ENCODE data around the gene OR5T3. TPM values are rescaled to one million over a fixed set of nuclear protein-coding genes. Genes with fewer than 3 reads are reported as not detected.
"Not testable (repeated sequence)": the region's sequence is repeated elsewhere in the genome, so short reads cannot be mapped to it uniquely, and the experiment has no call there.

The OR5T3 gene
- total RNA-seq, result not detected in 2 replicates
- not detected in 2 replicates for polyA plus RNA-seq

GRCh38 chr11:56251954-56252353, at the start of gene OR5T3:
TSS of gene OR5T3 (plus strand) at chr11:56252254. CDS start at chr11:56252254, 0 bp downstream.
- Histone ChIP-seq H3K36me3 (replicated peaks; ENCODE audit: insufficient read depth, low read depth) (no peaks in the 10 kb centered on the region), H3K27ac (no peak within 1 kb of the TSS)
- TF ChIP-seq CTCF (IDR thresholded peaks at IDR 0.05; ENCODE audit: poor library complexity) (no peak), EZH2 (IDR thresholded peaks at IDR 0.05; ENCODE audit: borderline replicate concordance) (no peak)

GRCh38 chr11:56207790-56208189, 44.3 kb upstream of the OR5T3 start:
- H3K27me3 ChIP-seq, result no peaks in the 10 kb centered on the region
- H3K9me3 ChIP-seq (ENCODE audit: low read depth), result no peaks in the 10 kb centered on the region
- 72% methylated on average over 1 of the region's 1 CpG for WGBS (ENCODE audit: low lambda C conversion rate, missing lambda C conversion rate)
- no peak overlapping the region for H3K4me2 ChIP-seq
- no peak overlapping the region for H3K27ac ChIP-seq
- H3K36me3 ChIP-seq (replicated peaks; ENCODE audit: insufficient read depth, low read depth), result no peaks in the 10 kb centered on the region
- H3K79me2 ChIP-seq, result no peaks in the 10 kb centered on the region
- no peak for DNase-seq (ENCODE audit: low spot score)
- TF ChIP-seq EZH2 (IDR thresholded peaks at IDR 0.05; ENCODE audit: borderline replicate concordance) (no peak), EZH2phosphoT487 (IDR thresholded peaks at IDR 0.05; ENCODE audit: low read depth, severe bottlenecking, unreplicated experiment) (no peak), CTCF (IDR thresholded peaks at IDR 0.05; ENCODE audit: poor library complexity) (no peak)
- no peaks in the 10 kb centered on the region for H3K4me1 ChIP-seq (ENCODE audit: insufficient read depth)
- H3K9me2 ChIP-seq (replicated peaks; ENCODE audit: insufficient read depth), result no peaks in the 10 kb centered on the region
- no peak overlapping the region for H3K4me3 ChIP-seq
- no peak overlapping the region for H2AFZ ChIP-seq
- H4K20me1 ChIP-seq (ENCODE audit: insufficient read depth, poor library complexity, severe bottlenecking), result no peaks in the 10 kb centered on the region

More at GRCh38 chr11:56251954-56252353, at the start of gene OR5T3:
- Histone ChIP-seq H3K4me2 (no peak within 1 kb of the TSS), H2AFZ (no peak within 1 kb of the TSS), H3K4me1 (ENCODE audit: insufficient read depth) (no peaks in the 10 kb centered on the region), H3K4me3 (no peak within 1 kb of the TSS), H4K20me1 (ENCODE audit: insufficient read depth, poor library complexity, severe bottlenecking) (no peaks in the 10 kb centered on the region), H3K9me3 (ENCODE audit: low read depth) (no peaks in the 10 kb centered on the region), H3K27me3 (no peaks in the 10 kb centered on the region), H3K9me2 (replicated peaks; ENCODE audit: insufficient read depth) (no peaks in the 10 kb centered on the region), H3K79me2 (no peaks in the 10 kb centered on the region)
- no peak for DNase-seq (ENCODE audit: low spot score)

DNA sequence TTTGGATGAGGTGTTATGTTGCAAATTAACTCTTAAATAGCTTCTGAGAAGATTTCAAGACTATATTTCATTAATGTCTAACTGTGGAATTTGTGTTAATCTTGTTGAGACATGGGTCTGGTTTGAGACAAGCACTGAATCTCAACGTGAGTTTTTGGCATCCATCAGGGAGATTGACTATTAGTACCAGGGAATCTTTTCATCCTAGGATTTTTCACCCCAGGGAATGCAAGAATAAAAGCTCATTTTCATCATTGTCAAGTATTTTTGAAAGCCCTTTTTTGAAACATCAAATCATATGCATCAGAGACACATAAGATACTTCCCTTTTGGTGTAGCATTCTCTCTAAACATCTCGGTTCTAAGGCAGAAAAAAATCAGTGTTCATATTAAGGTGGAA, 37.5 kb upstream of the OR5T3 start:
- DNase-seq (ENCODE audit: low spot score), result no peak
- no peak overlapping the region for H3K4me2 ChIP-seq
- H3K36me3 ChIP-seq (replicated peaks; ENCODE audit: insufficient read depth, low read depth), result no peaks in the 10 kb centered on the region
- H3K9me2 ChIP-seq (replicated peaks; ENCODE audit: insufficient read depth), result no peaks in the 10 kb centered on the region
- no peaks in the 10 kb centered on the region for H3K79me2 ChIP-seq
- 87% methylated on average over 2 of the region's 2 CpGs for WGBS (ENCODE audit: low lambda C conversion rate, missing lambda C conversion rate)
- no peaks in the 10 kb centered on the region for H3K4me1 ChIP-seq (ENCODE audit: insufficient read depth)
- no peak overlapping the region for H2AFZ ChIP-seq
- no peak overlapping the region for H3K27ac ChIP-seq
- H3K27me3 ChIP-seq, result no peaks in the 10 kb centered on the region
- no peaks in the 10 kb centered on the region for H4K20me1 ChIP-seq (ENCODE audit: insufficient read depth, poor library complexity, severe bottlenecking)
- H3K9me3 ChIP-seq (ENCODE audit: low read depth), result no peaks in the 10 kb centered on the region
- no peak overlapping the region for H3K4me3 ChIP-seq
- TF ChIP-seq EZH2phosphoT487 (IDR thresholded peaks at IDR 0.05; ENCODE audit: low read depth, severe bottlenecking, unreplicated experiment), result no peak

DNA sequence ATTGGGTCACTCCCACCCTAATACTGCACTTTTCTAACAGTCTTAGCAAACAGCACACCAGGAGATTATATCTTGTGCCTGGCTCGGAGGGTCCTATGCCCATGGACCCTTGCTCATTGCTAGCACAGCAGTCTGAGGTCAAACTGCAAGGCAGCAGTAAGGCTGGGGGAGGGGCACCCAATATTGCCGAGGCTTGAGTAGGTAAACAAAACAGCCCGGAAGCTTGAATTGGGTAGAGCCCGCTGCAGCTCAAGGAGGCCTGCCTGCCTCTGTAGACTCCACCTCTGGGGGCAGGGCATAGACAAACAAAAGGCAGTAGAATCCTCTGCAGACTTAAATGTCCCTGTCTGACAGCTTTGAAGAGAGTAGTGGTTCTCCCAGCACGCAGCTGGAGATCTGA, 32.3 kb upstream of the OR5T3 start:
- not testable (repeated sequence) for H3K9me3 ChIP-seq (ENCODE audit: low read depth); H3K79me2 ChIP-seq

GRCh38 chr11:56234155-56234554, 17.9 kb upstream of the OR5T3 start, which contains the start of gene OR5T2:
TSS of gene OR5T2 (minus strand) at chr11:56234255. CDS start at chr11:56233062, 1,193 bp downstream.
- Histone ChIP-seq H3K27me3 (no peaks in the 10 kb centered on the region), H3K9me3 (ENCODE audit: low read depth) (no peaks in the 10 kb centered on the region), H3K9me2 (replicated peaks; ENCODE audit: insufficient read depth) (no peaks in the 10 kb centered on the region), H3K36me3 (replicated peaks; ENCODE audit: insufficient read depth, low read depth) (no peaks in the 10 kb centered on the region), H3K79me2 (no peaks in the 10 kb centered on the region), H3K4me3 (no peak within 1 kb of the TSS), H2AFZ (no peak within 1 kb of the TSS), H3K4me2 (no peak within 1 kb of the TSS), H3K27ac (no peak within 1 kb of the TSS), H3K4me1 (ENCODE audit: insufficient read depth) (no peaks in the 10 kb centered on the region), H4K20me1 (ENCODE audit: insufficient read depth, poor library complexity, severe bottlenecking) (no peaks in the 10 kb centered on the region)
- TF ChIP-seq EZH2phosphoT487 (IDR thresholded peaks at IDR 0.05; ENCODE audit: low read depth, severe bottlenecking, unreplicated experiment) (no peak), EZH2 (IDR thresholded peaks at IDR 0.05; ENCODE audit: borderline replicate concordance) (no peak), CTCF (IDR thresholded peaks at IDR 0.05; ENCODE audit: poor library complexity) (no peak)
- no peak for DNase-seq (ENCODE audit: low spot score)
- WGBS (ENCODE audit: low lambda C conversion rate, missing lambda C conversion rate), result 69% methylated on average over 1 of the region's 1 CpG

More for the DNA sequence above, 32.3 kb upstream of the OR5T3 start:
- WGBS (ENCODE audit: low lambda C conversion rate, missing lambda C conversion rate), result 70% methylated on average over 5 of the region's 5 CpGs
- not testable (repeated sequence) for H3K36me3 ChIP-seq (replicated peaks; ENCODE audit: insufficient read depth, low read depth); H3K9me2 ChIP-seq (replicated peaks; ENCODE audit: insufficient read depth); H4K20me1 ChIP-seq (ENCODE audit: insufficient read depth, poor library complexity, severe bottlenecking); DNase-seq (ENCODE audit: low spot score); H3K27ac ChIP-seq; H2AFZ ChIP-seq; H3K4me3 ChIP-seq; H3K4me2 ChIP-seq; H3K27me3 ChIP-seq; H3K4me1 ChIP-seq (ENCODE audit: insufficient read depth)

Measured in hepatocyte (in vitro differentiated cells).